ENCODE data around the gene KCNH5. TPM values are rescaled to one million over a fixed set of nuclear protein-coding genes. Genes with fewer than 3 reads are reported as not detected.

Gene KCNH5
- total and polyA plus RNA-seq, 2 of the 13 experiments (the other 11 are each of a cell fraction or from before 2014, with no cell fraction given): not detected

DNA sequence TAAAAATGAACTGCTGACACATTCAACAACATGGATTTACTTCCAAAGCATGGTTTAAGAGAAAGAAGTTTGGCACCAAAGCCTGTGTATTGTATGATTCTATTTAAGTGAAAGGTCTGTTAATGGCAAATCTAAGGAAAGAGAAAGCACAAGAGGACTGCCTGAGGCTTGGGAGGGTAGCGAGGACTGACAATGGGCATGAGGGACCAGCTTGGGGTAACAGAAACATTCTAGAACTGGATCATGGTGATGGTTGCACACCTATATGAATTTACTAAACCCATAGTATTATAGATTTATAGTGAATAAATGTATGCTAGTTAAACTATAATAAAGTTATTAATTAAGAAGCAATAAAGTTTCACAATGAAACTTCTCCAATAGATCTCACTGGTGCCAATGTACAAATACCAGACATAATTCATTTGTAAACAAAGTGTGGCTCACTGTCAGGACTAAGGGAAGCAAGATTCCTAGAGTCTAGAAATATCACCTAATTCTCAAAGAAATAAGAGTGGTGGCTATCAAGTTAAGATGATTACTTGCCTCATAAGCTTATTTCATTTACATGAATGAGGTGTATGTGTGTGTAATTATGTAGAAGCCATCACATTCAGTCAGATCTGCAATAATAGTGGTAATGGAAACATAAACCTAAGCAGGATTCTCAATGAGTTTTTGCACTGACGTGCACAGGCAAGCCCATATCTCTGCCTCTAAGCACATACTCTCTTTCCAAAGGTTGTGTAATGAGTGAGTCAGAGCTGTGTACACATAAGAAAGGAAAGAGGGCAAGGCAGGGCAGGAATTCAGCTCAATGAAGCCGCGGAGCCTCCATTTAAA is 353.4 kb downstream of the KCNH5 start (continued):
- TF ChIP-seq ZSCAN29 (CRISPR knock-in tag; conservative IDR thresholded peaks at IDR 0.05) (0 out of 2 replicates have a peak, but pooled peaks have one; percentile 75), HOXA9 (CRISPR knock-in tag; IDR thresholded peaks at IDR 0.05; ENCODE audit: borderline replicate concordance) (no peak), REPIN1 (CRISPR knock-in tag; IDR thresholded peaks at IDR 0.05; ENCODE audit: borderline replicate concordance, low read depth) (peak; percentile 57; the same call in 1 of the 2 replicates), ATF7-NPFF (CRISPR knock-in tag; IDR thresholded peaks at IDR 0.05; ENCODE audit: low read depth) (no peak), ZNF7 (CRISPR knock-in tag; IDR thresholded peaks at IDR 0.05) (no peak), FOSL1 (CRISPR knock-in tag; IDR thresholded peaks at IDR 0.05; ENCODE audit: borderline replicate concordance) (peak; percentile 100), ZNF441 (CRISPR knock-in tag; IDR thresholded peaks at IDR 0.05; ENCODE audit: borderline replicate concordance) (no peak), ZNF761 (CRISPR knock-in tag; conservative IDR thresholded peaks at IDR 0.05) (no peak), KLF9 (CRISPR knock-in tag; IDR thresholded peaks at IDR 0.05; ENCODE audit: low read depth) (no peak), PAF1 (CRISPR knock-in tag; IDR thresholded peaks at IDR 0.05) (no peak), ZNF567 (CRISPR knock-in tag; IDR thresholded peaks at IDR 0.05; ENCODE audit: borderline replicate concordance) (no peak), EEA1 (CRISPR knock-in tag; IDR thresholded peaks at IDR 0.05; ENCODE audit: borderline replicate concordance) (no peak)
- TF ChIP-seq, protein P1, sequence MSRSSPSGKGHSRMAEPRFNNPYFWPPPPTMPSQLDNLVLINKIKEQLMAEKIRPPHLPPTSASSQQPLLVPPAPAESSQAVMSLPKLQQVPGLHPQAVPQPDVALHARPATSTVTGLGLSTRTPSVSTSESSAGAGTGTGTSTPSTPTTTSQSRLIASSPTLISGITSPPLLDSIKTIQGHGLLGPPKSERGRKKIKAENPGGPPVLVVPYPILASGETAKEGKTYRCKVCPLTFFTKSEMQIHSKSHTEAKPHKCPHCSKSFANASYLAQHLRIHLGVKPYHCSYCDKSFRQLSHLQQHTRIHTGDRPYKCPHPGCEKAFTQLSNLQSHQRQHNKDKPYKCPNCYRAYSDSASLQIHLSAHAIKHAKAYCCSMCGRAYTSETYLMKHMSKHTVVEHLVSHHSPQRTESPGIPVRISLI (CRISPR knock-in tag; IDR thresholded peaks at IDR 0.05; ENCODE audit: borderline replicate concordance): no peak
- TF ChIP-seq, protein P2, sequence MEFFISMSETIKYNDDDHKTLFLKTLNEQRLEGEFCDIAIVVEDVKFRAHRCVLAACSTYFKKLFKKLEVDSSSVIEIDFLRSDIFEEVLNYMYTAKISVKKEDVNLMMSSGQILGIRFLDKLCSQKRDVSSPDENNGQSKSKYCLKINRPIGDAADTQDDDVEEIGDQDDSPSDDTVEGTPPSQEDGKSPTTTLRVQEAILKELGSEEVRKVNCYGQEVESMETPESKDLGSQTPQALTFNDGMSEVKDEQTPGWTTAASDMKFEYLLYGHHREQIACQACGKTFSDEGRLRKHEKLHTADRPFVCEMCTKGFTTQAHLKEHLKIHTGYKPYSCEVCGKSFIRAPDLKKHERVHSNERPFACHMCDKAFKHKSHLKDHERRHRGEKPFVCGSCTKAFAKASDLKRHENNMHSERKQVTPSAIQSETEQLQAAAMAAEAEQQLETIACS (CRISPR knock-in tag; IDR thresholded peaks at IDR 0.05): no peak
- TF ChIP-seq, protein P3, sequence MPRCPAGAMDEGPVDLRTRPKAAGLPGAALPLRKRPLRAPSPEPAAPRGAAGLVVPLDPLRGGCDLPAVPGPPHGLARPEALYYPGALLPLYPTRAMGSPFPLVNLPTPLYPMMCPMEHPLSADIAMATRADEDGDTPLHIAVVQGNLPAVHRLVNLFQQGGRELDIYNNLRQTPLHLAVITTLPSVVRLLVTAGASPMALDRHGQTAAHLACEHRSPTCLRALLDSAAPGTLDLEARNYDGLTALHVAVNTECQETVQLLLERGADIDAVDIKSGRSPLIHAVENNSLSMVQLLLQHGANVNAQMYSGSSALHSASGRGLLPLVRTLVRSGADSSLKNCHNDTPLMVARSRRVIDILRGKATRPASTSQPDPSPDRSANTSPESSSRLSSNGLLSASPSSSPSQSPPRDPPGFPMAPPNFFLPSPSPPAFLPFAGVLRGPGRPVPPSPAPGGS (CRISPR knock-in tag; IDR thresholded peaks at IDR 0.05): no peak
- TF ChIP-seq, protein P4, sequence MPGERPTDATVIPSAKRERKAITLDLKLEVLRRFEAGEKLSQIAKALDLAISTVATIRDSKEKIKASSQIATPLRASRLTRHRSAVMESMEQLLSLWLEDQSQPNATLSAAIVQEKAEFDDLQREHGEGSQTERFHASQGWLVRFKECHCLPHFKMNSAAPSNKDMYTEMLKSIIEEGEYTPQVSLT (CRISPR knock-in tag; IDR thresholded peaks at IDR 0.05; ENCODE audit: borderline replicate concordance, low read depth): no peak
- TF ChIP-seq, protein P5, sequence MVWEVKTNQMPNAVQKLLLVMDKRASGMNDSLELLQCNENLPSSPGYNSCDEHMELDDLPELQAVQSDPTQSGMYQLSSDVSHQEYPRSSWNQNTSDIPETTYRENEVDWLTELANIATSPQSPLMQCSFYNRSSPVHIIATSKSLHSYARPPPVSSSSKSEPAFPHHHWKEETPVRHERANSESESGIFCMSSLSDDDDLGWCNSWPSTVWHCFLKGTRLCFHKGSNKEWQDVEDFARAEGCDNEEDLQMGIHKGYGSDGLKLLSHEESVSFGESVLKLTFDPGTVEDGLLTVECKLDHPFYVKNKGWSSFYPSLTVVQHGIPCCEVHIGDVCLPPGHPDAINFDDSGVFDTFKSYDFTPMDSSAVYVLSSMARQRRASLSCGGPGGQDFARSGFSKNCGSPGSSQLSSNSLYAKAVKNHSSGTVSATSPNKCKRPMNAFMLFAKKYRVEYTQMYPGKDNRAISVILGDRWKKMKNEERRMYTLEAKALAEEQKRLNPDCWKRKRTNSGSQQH (CRISPR knock-in tag; IDR thresholded peaks at IDR 0.05; ENCODE audit: low read depth): no peak
- TF ChIP-seq, protein P6, sequence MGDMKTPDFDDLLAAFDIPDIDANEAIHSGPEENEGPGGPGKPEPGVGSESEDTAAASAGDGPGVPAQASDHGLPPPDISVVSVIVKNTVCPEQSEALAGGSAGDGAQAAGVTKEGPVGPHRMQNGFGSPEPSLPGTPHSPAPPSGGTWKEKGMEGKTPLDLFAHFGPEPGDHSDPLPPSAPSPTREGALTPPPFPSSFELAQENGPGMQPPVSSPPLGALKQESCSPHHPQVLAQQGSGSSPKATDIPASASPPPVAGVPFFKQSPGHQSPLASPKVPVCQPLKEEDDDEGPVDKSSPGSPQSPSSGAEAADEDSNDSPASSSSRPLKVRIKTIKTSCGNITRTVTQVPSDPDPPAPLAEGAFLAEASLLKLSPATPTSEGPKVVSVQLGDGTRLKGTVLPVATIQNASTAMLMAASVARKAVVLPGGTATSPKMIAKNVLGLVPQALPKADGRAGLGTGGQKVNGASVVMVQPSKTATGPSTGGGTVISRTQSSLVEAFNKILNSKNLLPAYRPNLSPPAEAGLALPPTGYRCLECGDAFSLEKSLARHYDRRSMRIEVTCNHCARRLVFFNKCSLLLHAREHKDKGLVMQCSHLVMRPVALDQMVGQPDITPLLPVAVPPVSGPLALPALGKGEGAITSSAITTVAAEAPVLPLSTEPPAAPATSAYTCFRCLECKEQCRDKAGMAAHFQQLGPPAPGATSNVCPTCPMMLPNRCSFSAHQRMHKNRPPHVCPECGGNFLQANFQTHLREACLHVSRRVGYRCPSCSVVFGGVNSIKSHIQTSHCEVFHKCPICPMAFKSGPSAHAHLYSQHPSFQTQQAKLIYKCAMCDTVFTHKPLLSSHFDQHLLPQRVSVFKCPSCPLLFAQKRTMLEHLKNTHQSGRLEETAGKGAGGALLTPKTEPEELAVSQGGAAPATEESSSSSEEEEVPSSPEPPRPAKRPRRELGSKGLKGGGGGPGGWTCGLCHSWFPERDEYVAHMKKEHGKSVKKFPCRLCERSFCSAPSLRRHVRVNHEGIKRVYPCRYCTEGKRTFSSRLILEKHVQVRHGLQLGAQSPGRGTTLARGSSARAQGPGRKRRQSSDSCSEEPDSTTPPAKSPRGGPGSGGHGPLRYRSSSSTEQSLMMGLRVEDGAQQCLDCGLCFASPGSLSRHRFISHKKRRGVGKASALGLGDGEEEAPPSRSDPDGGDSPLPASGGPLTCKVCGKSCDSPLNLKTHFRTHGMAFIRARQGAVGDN (CRISPR knock-in tag; IDR thresholded peaks at IDR 0.05): no peak
